Right atrium auricular region (tissue), 2 donors: Measurements from ENCODE around the gene UBE3C. TPM values are rescaled to one million over a fixed set of nuclear protein-coding genes. Genes with fewer than 3 reads are reported as not detected.
A peak's percentile ranks its signal among the peaks of the same experiment; 100 is the strongest.
"Not testable (repeated sequence)": the region's sequence is repeated elsewhere in the genome, so short reads cannot be mapped to it uniquely, and the experiment has no call there.

Experiments used
- DNase-seq: peaks from one replicate; pipeline ENCODE4 v3.0.0-alpha.2; 2019; ENCODE audit warnings: low spot score
- H3K27ac ChIP-seq, 2 donors: fragments of 200-600 bp; sonication (generic); 1 replicate in 1 of 2; 2 replicates in 1 of 2; pipeline ENCODE4 v1.5.1; 2016 to 2019
- H3K27me3 ChIP-seq, 2 donors: fragments of 200-600 bp; sonication (generic); one replicate each; pipeline versions ENCODE4 v1.5.1 to v1.6.0; 2017 to 2019
- H3K36me3 ChIP-seq: fragments of 200-600 bp; sonication (generic); one replicate; pipeline ENCODE4 v1.5.1; 2016
- H3K4me1 ChIP-seq, 2 donors: fragments of 200-600 bp; sonication (generic); one replicate each; pipeline versions ENCODE4 v1.5.1 to v1.6.0; 2017 to 2019
- H3K4me3 ChIP-seq, 2 donors: fragments of 200-600 bp; sonication (generic); 1 replicate in 1 of 2; 2 replicates in 1 of 2; pipeline ENCODE4 v1.5.1; 2017 to 2019; ENCODE audit warnings: mild to moderate bottlenecking in 1 of 2, moderate library complexity in 1 of 2
- H3K9me3 ChIP-seq, 2 donors: fragments of 200-600 bp; sonication (generic); one replicate each; pipeline ENCODE4 v1.5.1; 2019
- total RNA-seq, 2 donors: library from RNA; depleted of rRNA; stranded (reverse); fragments of >200 nt; gene quantifications; one replicate each; pipeline ENCODE4 v1.1.0, GENCODE V29; 2016
- TF ChIP-seq, protein P1 (sequence below), 2 donors: fragments of 200-600 bp; sonication (generic); IDR thresholded peaks; one replicate each; pipeline ENCODE4 v1.5.1; 2019; ENCODE audit warnings: antibody characterized with exemption in 2 of 2

The UBE3C gene
- total RNA-seq, 2 donors from 2014 or later: 53.3 to 60.8 TPM

DNA sequence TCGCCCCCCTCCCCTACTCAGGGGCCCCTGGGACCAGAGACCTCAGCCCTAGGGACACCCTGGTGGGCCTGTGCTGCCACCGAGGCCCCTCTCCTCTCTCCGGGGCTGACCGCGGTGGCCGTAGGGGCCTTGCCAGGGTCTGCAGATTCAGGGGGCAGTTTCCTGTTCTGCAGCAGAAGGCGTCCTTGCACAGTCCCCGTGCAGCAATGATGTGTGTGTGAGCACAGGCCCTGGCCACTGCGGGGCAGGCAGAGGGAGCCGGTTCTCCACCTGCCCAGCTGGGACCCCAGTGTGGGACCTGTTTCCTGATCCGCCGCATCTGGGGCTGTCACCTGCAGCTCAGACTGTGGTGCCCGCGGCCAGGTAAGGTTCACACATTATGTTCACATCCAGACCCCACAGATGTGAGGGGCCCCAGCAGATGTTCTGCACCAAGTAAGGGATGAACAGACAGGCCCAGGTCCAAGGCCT lies 137.4 kb downstream of the UBE3C start:
- Histone ChIP-seq H3K4me1 (peaks cover 0 to 52% of the 10 kb centered on the region in 2 donors), H3K9me3 (no peaks in the 10 kb centered on the region), H3K27me3 (no peaks in the 10 kb centered on the region), H3K27ac (no peak overlapping the region), H3K36me3 (peaks cover 5% of the 10 kb centered on the region), H3K4me3 (no peak overlapping the region)
- DNase-seq: no peak
- TF ChIP-seq, protein P1, sequence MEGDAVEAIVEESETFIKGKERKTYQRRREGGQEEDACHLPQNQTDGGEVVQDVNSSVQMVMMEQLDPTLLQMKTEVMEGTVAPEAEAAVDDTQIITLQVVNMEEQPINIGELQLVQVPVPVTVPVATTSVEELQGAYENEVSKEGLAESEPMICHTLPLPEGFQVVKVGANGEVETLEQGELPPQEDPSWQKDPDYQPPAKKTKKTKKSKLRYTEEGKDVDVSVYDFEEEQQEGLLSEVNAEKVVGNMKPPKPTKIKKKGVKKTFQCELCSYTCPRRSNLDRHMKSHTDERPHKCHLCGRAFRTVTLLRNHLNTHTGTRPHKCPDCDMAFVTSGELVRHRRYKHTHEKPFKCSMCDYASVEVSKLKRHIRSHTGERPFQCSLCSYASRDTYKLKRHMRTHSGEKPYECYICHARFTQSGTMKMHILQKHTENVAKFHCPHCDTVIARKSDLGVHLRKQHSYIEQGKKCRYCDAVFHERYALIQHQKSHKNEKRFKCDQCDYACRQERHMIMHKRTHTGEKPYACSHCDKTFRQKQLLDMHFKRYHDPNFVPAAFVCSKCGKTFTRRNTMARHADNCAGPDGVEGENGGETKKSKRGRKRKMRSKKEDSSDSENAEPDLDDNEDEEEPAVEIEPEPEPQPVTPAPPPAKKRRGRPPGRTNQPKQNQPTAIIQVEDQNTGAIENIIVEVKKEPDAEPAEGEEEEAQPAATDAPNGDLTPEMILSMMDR (IDR thresholded peaks at IDR 0.05): no peak

DNA sequence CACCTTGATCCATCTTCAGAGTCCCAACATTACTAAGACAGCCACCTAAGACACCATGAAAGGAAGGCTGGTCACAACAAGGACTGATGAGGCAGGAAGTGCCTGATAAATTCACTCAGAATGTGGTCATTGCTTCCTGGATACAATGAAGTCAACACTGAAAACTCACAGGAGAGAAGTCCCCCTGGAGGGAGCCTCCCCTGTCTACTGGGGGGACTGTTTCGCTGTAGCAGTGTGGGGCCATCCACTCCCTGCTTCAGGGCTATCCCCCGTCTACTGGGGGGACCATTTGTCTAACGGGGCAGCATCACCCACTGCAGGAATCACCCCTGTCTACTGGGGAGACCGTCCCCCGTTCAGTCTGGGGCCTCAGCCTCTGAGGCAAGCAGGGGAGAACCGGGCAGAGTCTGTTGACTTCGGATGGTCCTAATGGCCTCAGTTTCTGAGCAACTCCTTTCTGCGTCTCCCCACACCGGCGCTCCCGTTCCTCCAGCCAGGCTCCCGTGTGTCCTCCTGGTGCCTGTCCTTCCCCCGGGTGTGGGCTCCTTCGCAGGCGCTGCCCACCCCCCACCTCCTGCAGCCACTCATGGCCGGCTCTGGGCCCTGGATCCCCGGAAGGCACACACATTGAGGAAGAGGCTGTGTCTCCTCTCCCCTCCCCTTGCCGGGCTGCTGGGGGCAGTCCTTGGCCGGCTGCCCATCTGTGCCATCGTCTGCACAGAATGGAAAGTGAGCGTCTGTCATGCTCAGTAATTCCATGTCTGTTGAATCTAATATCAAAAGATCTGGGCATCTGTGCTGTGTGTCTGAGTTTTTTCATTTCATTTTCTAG lies 138.2 kb downstream of the UBE3C start:
- Histone ChIP-seq H3K4me1 (peaks cover 0 to 47% of the 10 kb centered on the region in 2 donors), H3K27ac (no peak overlapping the region), H3K9me3 (no peaks in the 10 kb centered on the region), H3K27me3 (no peaks in the 10 kb centered on the region), H3K4me3 (no peak overlapping the region), H3K36me3 (no peaks in the 10 kb centered on the region)
- TF ChIP-seq, protein P1 (IDR thresholded peaks at IDR 0.05): no peak
- no peak for DNase-seq

DNA sequence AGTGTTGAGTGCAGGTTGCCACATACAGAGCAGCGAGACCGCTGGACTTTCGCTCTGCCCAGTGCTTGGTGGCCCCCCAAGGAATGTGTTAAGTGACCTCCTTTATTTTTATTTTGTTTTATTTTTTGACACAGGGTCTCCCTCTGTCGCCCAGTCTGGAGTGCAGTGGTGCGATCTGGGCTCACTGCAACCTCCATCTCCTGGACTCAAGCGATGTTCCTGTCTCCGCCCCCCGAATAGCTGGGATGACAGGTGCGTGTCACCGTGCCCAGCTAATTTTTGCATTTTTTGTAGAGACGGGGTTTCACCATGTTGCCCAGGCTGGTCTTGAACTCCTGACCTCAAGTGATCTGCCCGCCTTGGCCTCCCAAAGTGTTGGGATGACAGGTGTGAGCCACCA lies 138.8 kb downstream of the UBE3C start:
- DNase-seq, H3K9me3 ChIP-seq, H3K4me3 ChIP-seq, H3K36me3 ChIP-seq, H3K27me3 ChIP-seq, H3K27ac ChIP-seq: not testable (repeated sequence)
- peaks cover 0 to 41% of the 10 kb centered on the region in 2 donors for H3K4me1 ChIP-seq

DNA sequence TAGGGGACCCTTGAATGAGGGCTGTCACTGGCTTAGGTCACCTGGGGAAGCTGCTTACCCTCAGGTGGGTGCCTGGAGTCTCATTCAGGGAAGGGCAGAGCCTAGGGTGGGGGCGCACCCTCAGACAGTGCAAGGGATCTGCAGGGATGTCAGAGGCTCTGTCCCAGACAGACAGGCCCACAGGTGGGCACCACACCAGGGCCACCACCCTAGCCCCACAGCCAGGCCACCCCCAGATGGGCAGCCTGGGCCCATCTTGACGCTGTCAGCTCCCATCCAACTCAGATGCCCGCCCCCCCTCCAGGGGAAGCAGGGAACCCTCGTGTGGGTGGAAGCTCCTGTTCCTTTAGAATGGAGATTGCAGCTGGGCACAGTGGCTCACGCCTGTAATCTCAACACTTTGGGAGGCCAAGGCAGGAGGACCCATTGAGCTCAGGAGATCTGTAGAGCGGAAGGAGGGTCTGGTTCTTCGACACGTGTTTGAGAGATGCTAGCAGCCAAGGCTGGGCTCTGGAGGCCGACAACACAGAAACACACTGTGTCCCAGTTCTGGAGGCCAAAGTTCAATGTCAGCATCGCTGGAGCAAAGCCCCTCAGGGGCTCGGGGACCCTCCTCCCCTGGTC lies 139.6 kb downstream of the UBE3C start:
- Histone ChIP-seq H3K9me3 (no peaks in the 10 kb centered on the region), H3K27me3 (no peaks in the 10 kb centered on the region), H3K4me3 (no peak overlapping the region), H3K27ac (peak overlapping the region in 1 of 2 donors; percentile 29), H3K4me1 (peaks cover 0 to 34% of the 10 kb centered on the region in 2 donors), H3K36me3 (no peaks in the 10 kb centered on the region)
- DNase-seq: no peak
- TF ChIP-seq, protein P1 (IDR thresholded peaks at IDR 0.05): no peak

DNA sequence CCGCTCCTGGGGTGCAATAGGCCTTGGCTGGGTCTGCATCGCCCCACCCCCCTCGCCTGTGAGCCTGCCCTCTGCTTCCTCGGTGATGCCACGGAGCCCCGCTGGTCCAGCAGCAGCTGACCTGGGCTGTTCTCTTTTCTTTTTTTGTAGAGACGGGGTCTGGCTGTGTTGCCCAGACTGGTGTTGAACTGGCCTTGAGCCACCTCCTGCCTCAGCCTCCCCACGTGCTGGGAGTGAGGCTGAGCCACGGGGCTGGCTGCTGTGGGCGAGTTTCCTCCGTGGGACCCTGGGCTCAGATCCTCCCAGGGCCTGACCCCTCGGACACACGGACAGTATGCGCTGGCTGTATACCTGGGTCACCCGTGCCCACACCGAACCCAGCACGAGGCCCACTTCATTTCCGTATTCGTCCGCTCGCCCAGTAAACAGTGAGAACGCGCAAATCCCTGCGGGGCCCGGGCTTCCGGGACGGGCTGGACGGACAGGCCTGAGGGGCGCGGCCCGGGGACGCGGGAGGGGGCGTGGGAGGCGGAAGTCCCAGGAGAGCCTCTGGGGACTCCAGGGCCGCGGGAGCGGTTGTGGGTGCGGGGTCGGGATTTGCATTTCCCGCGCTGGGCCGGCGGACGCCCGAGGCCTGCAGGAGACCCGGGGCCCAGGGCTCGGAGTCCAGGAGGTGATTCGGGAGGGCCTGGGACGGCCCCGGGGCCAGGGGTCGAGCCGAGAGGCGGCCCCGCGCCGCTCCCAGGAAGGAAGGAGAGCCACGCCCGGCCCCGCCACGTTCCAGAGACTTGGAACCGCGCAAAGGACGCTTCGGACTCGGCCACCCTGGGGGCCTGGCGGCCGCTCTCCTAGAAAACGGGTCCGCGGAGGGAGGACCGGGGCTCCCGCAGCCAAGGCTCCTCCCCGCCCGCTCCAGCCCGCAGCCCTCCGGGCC lies 140.3 kb downstream of the UBE3C start:
- TF ChIP-seq, protein P1 (IDR thresholded peaks at IDR 0.05): no peak

More for the DNA sequence above, 140.3 kb downstream of the UBE3C start:
- no peaks in the 10 kb centered on the region for H3K27me3 ChIP-seq
- peak overlapping the region; percentile 48 to 57 for H3K4me3 ChIP-seq
- H3K9me3 ChIP-seq: no peaks in the 10 kb centered on the region
- H3K27ac ChIP-seq: peak overlapping the region in 1 of 2 donors; percentile 29
- H3K36me3 ChIP-seq: no peaks in the 10 kb centered on the region
- peaks cover 0 to 26% of the 10 kb centered on the region in 2 donors for H3K4me1 ChIP-seq
- peak; percentile 67 for DNase-seq
